HG03571 (cell line): ENCODE results near the gene KIRREL3.

Experiments
- ATAC-seq: cut with Tn5 transposase; IDR thresholded peaks from one replicate; pipeline ENCODE4 v1.9.1; 2021; ENCODE audit not compliant: unreplicated experiment

Gene KIRREL3

DNA sequence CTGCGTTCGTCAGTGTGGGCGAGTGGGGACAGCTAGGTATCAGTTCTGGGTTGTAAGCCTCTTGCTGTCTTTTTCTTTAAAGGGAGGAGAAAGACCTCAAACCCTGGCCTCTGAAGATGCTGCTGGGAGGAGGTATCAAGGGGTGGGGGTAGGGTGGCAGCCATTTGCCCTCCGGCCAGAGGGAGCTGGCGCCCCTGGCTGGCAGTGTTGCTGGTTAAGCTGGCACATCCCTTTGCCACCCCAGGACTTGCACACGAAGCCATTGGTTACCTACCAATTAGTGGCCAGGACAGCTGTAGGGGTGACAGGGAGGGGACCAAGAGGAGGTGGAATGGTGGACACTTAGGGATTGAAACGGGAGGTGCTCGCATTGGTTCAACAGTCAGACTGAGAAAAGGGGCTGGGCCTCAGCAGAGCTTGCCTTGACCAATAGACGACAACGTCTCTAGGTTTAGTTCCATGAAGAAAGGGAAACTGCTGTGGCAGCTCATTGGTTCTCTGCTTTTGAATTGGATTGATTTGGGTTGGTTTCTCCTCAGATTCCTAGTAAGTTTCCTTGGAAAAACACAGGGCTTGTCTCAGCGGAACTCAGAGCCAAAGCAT is 567.2 kb downstream of the KIRREL3 start:
- ATAC-seq: no peak

DNA sequence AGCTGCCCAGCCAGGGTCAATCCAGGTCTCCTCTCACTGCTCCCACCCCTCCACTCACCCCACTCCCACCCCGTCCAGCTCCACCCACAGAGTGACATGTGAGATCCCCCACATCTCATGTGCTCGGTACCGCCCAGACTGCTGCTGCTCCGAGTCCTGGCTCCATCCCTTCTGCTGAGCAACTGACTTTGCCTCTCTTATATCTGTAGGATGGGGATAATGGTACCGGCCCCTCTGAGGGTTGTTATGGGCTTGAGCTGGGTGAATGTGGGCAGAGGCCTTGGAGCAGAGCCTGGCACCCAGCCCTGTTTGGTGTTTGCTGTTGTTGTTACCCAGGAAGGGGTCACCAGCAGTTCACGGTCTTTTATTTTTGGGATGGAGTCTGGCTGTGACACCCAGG is 568.0 kb downstream of the KIRREL3 start:
- no peak for ATAC-seq

- ATAC-seq: no peak
Observed at GRCh38 chr11:126432065-126432461, 568.5 kb downstream of the KIRREL3 start.

DNA sequence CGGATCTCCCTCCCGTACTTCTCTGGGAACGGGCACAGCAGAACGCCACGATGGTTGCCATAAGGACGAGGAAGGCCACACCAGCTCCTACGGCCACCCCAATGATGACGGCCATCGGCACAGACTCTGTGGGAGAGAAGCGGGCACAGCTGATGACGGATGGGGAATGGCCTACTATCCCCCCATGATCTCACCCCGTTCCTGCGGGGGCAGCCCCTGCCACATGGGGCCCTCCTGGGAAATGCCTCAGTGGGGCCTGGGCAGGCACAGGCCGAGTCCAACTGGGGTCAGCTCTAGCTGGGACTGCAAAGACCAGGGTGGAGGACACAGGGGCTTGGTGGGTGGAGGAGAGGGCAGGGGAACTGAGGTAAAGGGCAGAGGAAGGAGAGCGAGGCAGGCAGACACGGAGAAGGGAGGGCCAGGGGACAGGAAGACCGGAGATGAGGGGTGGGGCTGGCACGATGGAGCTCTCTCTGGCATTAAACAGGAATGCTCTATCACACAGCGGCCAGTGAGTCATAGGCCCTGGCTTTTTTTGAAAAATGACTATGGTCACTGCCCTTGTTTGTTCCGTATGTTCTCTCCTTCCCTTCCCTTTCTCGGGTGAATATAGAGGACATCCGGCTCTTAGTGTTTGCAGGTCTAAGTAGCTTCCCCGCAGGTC is 569.0 kb downstream of the KIRREL3 start:
- ATAC-seq: no peak

DNA sequence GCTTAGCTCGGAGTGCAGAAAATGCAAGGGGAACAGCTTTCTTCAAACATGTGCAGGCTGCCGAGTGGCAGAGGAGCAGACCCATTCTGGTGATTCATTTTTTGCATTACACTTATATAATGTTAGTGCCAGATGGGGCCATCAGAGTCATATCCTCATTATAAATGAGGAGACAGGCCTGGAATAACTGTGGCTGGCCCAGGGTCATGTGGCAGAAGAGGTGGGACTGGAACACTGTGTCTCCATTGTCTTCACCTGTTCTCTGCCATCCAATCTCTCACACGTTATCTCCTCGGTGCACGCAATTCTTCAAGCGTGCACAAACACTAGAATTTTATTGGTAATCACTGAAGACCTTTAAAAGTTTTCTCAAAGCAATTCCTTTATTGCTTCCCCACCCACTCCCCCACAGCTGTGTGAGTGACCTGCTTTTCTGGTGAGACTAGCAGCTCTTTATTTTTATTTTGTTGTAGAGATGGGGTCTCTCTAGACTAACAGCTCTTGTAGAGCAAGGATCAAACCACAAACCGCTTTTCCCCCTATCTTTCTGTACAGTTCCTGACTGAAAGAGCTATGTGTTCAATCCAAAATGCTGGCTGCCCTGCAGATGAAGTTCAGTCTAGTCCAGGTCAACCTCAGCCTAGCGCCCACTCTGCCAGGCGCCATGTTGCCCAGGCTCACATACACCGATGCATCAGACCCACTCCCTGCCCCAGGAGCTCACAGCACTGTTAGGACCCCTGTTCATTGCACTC is 569.8 kb downstream of the KIRREL3 start:
- ATAC-seq: no peak

DNA sequence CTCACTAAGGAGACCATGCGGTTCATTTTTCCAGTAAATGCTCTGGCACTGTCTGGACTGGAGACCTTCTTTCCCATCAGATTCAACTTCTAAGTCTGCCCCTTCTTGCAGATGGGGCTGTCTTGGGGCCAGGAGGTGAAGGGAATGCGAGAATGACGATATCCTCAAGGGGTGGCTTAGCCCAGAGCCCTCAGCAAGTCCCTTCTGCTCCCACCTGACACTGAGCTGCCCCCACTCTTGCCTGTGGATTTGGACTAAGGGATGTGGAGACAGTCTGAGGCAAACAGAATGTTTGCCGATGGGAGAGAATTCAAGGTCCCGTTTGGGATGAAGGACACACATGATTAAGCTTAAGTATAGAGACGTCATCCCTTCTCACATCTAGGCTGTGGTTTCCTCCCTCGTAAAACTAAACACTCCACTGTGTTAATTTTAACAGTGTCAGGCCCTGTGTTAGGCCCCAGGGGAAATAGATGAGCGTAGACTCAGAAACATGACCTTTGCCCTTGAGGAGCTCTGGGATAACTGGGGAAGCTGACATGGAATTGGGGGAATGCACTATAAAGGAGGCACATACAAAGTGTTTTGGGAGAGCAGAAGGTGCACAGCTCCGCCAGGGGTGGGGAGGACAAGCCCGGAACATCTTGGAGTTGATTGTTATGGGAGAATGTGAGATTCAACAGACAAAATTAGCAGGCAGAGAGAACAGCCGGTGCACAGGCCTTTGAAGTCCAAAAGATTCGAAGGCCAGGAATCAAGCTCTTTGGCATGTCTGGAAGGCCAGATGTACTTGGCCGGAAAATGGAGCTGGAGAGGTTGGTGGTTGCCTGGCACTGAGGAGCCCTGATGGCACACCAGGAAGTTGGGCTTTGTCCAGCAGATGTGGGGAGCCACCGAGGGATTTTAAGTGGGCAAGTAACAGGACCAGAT is 573.5 kb downstream of the KIRREL3 start:
- peak; percentile 63 for ATAC-seq

DNA sequence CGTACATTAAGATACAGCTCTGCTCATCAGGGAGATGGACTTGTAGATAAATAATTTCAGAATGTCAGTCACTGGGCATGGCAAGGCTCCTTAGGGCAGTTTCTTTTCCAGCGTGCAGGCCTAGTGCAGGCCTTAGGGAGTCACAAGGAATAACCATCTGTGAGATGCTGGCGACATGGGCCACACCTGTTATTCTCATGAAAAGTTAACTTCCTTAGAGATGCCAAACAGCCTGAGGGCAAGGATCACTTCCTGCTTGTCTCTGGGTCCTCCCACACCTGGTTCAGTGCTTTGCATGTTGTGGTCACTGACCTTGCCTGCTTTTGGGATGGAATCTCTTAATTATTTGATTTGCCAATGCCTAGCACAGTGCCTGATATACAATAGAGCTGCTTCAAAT is 574.5 kb downstream of the KIRREL3 start:
- no peak for ATAC-seq

DNA sequence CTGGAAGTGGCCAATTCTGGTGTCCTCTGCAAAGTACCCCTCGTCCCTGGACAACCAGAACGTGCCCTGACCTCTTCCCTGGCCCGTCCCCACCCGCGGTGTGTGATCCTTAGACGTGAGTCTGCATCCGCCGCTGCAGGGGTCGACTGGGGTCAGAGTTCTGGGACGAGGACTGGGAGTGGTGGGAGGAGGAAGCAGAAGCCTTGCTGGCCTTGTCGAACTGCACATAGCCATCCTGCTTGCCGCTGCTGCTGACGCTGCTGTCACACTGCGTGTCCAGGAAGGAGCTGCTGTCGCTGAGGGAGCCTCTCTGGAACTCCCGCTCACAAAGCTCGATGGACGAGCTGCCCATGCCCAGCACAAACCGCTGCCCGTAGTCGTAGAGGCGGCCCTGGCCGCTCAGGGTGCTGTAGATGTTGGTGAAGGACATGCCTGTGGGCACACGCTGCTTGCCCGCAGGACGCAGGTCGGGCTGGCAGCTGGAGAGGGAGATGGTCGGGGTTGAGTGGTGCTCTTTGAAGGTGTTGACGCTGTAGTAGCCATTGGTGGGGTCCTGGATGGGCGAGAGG is 576.0 kb downstream of the KIRREL3 start:
- ATAC-seq: no peak

DNA sequence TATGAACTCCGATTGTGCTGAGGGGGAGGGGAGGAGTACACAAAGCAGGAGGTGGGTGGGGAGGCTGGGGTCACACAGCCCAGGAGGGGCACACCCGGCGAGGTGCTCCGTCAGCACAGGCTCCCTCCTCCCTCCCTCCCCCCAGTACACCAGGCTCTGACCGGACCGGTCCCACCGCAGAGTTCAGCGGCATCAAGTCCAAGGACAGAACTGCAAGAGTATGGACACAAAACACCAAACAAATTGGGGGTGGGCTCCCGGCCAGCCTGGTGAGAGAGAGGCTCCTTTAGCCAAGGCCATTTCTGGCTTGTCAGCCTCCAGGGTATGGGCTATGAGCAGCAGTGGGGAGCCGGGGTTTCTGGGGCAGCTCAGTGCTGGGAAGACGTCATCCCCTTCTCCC is 576.8 kb downstream of the KIRREL3 start:
- no peak for ATAC-seq

GRCh38 chr11:126423154-126423553 is 577.4 kb downstream of the KIRREL3 start:
- ATAC-seq: no peak

DNA sequence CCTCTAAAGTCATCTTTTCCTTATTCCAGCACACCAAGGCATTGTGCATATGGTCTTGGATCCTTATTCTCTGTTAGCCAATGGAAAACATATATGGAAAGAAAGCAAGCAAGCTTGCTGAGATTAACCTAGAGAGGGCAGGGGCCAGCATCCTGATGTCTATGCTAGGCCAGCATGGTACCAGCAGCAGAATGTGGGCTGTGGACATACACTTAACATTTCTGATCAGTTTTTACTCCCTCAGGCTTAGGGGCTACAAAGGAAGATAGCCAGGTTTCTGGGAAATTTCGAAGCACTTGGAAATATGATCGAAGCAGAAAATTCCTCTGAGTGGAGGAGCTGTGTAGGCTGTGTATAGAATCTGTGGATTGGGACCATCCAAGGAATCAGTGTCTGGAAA is 578.1 kb downstream of the KIRREL3 start:
- ATAC-seq: no peak

GRCh38 chr11:126421271-126421671 is 579.3 kb downstream of the KIRREL3 start:
- no peak for ATAC-seq

DNA sequence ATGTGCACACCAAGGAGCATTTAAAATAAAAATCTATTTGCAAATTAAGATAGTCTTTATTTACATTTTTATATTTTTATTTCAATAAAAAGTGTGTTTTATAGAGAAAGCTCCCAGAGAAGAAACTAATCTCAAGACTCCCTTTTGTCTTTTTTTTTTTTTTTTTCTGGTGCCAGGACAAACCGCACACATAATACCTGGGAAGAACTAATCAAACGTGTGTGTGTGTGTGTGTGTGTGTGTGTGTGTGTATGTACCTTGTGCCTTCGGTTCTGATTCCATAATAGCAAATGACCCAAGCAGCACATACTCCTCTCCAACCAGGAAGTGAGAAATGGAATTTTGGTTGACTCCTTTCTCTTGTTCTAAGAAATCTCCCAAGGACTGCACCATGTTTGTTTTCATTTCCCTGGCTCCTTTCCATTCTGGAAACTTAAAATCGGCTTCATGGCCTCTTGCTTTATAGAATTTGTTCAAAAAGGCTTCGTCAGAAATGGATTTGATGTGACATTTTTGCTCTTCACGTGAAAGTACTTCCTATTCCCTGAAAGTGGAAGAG is 579.8 kb downstream of the KIRREL3 start:
- no peak for ATAC-seq

DNA sequence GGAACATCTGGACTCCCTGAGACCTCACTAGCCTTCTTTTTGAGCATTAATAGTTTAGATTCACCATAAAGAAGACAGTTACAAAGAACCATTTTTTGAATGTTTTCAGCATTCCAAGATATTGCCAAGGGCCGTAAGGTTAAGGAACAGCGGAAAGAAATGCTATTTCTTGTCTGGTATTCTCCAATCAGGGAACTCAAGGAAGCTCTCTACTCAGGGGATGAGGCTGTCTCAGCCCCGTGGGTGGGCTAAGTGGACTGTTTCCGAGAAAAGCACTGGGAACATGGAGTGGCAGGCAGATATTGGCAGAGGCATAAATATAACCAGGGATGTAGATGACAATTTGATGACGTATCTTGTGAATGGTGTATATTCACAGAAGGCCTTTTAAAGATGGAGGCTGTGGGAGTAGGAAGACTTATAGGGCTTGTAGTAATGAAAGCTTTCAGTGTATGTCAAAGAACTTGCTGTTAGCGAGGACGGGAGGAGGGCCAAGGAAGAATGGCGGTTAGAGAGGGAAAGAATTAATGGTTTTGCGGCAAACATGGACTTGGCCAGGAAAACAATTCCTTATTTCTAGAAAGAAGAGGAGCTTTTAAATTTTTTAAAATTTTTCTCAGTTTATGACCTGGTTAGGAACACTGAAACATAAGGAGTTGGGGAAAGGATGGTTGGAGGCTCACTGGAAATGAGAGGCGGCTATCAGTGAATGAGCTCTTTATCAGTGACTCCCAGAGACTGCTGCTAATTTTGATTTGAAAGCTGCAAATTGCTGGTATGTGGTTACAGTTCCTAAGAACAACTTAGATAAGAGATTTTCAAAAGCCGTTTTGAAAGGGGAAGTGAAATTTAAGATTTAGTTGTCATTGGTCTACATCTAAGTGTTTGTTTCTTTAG is 580.5 kb downstream of the KIRREL3 start:
- peak; percentile 71 for ATAC-seq

DNA sequence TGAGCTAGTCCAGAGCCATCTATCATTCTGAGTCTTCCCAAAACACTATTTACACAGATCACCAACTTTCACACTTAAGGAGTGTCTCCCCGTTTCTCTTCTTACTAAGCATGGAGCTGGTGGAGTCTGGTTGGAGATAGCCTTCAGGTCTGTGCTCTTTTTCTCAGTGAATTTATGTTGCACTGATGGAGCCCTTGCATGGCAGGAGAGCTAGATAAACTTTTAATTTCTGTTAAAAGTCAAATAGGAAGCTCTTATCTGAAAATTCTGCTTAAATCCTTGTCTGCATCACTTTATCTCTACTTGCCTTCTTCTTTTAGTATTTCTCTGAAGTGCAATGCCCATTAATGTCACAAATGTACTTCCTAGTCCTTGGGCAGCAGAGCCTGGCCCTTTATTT is 581.7 kb downstream of the KIRREL3 start:
- no peak for ATAC-seq

DNA sequence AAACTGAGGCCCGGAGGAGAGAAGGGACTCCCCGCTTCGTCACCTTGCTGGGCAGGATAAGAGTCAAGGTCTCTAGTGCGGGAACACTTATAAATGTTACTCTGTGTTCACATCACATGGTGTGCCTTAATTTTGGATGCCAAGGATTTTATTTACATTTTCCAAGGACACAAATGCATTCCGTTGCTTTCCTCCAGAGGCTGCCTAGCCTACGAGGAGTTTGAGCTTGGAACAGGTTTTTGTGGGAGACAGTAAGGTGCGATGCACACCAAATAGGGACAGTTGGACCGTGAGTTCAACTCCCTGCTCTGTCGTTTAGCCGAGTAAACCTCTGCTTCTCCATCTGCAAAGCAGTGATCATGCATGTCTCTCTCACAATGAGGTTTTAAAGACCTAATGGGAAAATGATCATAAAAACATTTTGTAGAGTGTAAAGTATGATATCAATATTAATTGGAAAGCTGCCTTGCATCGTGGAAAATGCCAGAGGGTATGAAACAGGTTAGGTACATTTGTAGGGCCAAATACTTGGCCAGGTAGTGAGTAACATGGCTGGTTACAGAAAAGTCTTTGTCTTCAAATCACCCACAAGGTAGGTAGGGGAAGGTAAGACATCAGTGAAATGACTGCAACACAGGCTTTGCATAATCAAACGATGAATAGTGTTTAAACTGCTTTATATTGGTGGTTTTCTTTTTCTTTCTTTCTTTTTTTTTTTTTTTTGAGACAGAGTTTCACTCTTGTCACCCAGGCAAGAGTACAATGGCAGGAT is 583.3 kb downstream of the KIRREL3 start:
- no peak for ATAC-seq

- peak; percentile 90 for ATAC-seq
Observed at GRCh38 chr11:126416542-126417090, 584.0 kb downstream of the KIRREL3 start.

GRCh38 chr11:126415669-126416420 is 584.7 kb downstream of the KIRREL3 start:
- no peak for ATAC-seq
